KG1 (cell line): ENCODE results near the gene ADK.
"Not testable (repeated sequence)": the region's sequence is repeated elsewhere in the genome, so short reads cannot be mapped to it uniquely, and the experiment has no call there.

Source experiments
- DNase-seq: peaks from one replicate; lab custom pipeline; 2025; lab: John Stamatoyannopoulos, UW

ADK gene

DNA sequence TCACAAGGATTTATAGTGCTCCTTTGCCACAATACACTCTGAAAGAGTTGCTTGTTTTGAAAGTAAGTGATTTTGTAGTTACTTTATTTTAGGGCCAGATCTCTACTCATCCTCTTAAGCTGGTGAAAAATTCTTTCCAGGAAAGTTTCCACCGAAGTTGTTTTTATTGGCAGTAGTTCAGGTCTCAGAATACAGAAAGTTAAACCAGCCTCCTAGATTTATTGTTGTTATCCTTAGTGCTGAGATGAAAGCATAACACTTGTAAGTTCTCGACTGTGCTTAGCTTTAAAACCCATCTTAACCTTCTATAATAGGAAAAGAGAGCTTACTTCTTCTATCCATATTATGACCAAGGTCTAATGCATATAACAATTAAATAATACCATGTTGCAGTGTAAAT lies 5.9 kb upstream of the ADK start:
- no peak for DNase-seq

DNA sequence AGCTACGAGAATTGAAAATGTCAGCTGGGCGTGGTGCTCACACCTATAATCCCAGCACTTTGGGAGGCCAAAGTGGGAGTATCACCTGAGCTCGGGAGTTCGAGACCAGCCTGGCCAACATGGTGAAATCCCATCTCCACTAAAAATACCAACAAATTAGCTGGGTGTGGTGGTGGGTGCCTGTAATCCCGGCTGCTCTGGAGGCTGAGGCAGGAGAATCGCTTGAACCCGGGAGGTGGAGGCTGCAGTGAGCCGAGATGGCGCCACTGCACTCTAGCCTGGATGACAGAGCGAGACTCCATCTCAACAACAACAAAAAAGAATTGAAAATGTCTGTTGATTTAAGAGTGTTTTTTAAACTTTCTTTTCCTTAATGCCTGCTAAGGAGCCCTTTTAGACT lies 4.0 kb upstream of the ADK start:
- not testable (repeated sequence) for DNase-seq

DNA sequence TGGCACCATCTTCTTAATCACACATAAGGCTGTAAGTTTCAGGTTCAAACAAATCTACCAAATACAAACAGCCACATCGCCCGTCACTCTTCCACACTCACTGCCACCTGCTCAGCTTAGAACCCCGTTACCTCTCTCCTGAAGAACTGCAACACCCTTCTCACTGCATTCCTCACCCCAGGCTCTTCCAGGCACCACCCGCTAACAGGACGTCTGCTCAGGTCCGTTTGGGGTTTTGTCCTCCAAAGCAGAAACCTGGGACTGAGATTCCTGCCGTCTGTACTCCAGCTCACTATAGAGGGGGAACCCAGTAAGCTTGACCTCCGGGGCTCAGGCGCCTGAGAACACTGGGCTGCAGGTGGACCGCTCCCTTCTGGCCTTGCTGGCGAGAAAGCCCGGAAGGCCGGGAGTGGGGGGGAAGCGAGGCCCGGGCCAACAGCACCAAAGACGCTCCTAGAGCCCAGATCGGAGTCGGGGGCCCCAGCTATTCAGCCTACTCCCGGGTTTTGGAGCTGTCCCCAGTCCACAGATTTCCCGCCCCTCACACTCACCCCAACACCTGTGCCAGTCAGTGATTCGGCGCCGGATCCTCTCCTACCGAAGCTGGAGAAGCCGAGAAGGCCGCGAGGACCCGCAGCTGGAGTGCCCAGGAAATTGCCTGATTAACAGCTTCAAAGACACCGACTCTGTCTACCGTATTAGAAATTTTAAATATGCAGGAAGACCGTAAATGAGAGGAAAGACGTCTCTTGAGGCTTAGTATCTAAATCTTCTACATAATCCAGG lies 624 bp upstream of the ADK start, which contains the start of gene AP3M1:
AP3M1 (minus strand) TSS at position 625 of the 786 bp plus-strand sequence. CDS start 12,449 bp downstream, outside the sequence.
- DNase-seq: no peak

DNA sequence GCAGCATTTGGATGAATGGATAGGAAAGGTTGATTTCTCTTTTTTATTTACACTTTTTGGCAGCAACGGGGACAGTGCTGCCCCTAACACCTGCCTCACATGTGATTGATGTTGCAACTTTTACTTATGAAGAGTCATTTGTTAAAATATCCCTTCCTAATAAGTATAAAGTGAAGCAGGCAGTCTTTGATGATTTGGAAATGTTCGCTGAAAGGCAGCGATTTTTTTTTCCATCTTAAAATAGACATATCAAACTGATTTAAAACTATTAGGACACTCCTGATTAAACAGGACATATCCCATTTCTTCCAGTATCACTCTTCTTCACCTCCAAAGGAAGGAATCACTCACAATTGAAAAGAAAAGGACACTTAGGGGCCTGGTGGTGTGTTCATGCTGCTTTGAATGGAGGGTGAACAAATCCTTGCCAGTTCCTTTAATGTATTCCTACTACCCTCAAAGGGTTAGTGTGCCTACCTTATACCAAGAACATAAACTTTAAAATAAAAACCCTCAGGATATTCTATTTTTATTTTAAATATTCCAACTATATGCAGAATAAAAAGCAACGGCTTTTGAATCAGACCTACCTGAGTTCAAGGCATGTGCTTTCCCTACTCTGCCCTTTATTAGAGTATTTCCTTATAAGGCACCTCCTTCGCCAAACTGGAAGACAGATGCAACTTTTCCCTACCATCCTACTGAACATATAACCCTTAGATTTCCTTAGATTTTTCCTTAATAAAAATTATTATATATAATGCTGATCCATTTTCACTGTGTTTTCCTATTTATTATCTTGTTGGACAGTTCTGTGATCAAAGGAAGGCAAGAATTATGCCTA lies 1.1 kb downstream of the ADK start:
- no peak for DNase-seq

- DNase-seq: no peak
These were observed 2.1 kb downstream of the ADK start for GRCh38 chr10:74153123-74153522.

DNA sequence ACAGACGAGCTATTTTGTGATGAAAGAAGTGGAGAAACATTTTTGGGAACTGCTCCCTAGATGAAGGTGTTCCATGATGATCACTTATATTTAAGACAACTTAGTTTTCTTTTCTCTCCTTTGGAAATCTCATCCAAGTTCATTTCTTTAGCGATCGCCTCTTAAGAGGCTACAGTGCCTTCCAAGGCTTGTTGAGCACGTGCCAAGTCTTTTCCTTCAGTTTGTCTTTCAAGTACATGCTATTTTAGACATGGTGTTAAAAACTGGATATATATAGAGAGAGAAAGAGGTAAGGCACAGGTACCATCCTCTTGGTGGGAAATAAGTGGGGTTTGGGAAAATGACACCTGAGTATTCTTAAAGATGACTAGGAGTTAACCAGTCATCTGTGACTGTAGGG lies 2.7 kb downstream of the ADK start:
- no peak for DNase-seq

GRCh38 chr10:74156919-74157289 lies 5.9 kb downstream of the ADK start:
- DNase-seq: no peak

DNA sequence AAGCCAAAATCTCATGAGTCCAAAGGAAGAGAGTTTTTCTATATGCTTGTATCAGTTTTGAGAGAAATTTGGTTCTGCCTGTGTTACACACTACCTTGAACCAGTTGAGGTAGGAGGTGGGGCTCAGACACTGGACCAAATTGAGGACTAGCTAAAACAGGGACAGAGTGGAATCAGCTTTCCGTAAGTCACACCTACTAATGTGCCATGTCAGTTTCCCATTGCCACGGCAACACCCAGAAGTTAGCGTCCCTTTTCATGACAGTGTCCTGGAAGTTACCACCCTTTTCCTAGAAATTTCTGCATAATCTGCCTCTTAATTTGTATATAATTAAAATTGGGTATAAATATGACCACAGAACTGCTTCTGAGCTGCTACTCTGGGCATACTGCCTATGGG lies 9.0 kb downstream of the ADK start:
- DNase-seq: no peak

- DNase-seq: no peak
These were observed 12.5 kb downstream of the ADK start for GRCh38 chr10:74163319-74164068.

GRCh38 chr10:74164716-74165529 lies 13.9 kb downstream of the ADK start:
- no peak for DNase-seq

DNA sequence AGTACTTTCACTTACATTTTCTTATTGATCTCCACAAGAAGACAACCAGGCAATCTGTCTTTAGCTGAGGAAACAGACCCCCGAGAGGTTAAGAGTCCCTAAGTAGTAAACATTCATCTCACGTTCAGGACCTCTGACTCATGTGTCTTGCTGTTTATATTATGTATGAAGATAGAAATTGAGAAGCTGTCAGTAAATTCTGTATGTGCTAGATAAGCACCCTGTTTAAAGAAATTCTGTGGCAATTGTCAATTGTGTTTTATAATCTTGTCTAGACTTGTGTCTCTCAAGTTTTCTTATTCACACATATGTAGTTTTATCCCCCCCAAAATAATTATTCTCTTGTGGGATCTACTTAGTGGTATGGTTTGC lies 14.5 kb downstream of the ADK start:
- no peak for DNase-seq

- no peak for DNase-seq
These were observed 16.4 kb downstream of the ADK start for GRCh38 chr10:74167443-74167842.

DNA sequence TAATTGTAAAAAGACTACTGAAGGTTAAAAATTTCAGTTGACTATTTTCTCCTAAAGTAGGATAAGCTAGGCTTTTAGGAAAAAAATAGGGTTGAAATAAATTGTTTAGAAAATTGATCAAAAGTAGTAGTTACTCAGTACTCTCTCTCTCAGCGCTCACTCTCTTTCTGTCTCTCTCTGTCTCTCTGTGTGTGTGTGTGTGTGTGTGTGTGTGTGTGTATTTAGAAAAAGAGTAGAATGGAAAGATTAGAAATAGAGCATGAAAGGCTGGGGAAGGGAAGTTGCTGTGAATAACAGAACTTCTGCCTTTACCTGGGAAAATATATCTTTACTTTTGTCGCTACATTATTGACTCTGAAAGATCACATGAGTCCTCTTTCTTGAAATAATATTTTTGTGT lies 20.6 kb downstream of the ADK start:
- DNase-seq: no peak

- DNase-seq: no peak
These were observed 23.5 kb downstream of the ADK start for GRCh38 chr10:74174521-74174920.

DNA sequence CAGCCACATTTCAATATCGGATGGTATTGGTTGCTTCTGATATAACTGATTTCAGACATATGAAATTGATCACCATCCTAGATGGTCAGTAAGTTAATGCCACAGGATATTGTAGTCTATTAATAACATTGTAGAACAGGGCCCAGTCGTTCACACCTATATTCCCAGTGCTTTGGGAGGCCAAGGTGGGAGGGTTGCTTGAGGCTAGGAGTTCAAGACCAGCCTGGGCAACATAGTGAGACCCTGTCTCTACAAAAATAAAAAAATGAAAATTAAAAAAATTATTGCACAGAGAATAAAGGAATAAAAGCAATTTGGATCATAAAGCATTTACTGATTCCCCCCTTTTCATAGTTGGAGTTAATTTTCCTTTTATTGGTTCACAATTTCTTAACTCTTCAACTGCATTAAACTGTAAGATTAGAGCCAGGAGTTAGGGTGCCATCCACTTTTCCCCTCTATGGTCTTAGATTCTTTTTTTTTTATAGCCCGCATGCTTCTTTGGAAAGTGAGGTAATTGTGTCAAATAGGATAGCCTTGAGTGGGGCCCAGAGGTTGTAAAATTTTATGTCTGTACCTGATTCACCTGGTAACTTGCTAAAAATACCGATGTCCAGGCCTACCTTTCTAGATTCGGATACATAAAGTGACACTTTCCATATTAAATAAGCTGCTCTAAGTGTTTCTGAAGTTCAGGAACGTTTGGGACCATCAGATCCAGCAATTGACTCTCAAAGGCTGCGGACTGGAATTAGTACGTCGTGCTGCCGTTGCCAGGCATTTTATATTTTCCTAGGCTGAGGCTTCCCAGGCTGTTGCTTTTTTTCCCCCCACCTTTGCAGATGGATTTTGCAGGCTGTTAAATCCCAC lies 24.7 kb downstream of the ADK start:
- no peak for DNase-seq

- peak; percentile 95 for DNase-seq
These were observed 25.5 kb downstream of the ADK start for GRCh38 chr10:74176380-74177139.

- DNase-seq: no peak
These were observed 26.2 kb downstream of the ADK start for GRCh38 chr10:74177140-74177677.

- DNase-seq: no peak
These were observed 27.2 kb downstream of the ADK start for GRCh38 chr10:74178042-74178791.

DNA sequence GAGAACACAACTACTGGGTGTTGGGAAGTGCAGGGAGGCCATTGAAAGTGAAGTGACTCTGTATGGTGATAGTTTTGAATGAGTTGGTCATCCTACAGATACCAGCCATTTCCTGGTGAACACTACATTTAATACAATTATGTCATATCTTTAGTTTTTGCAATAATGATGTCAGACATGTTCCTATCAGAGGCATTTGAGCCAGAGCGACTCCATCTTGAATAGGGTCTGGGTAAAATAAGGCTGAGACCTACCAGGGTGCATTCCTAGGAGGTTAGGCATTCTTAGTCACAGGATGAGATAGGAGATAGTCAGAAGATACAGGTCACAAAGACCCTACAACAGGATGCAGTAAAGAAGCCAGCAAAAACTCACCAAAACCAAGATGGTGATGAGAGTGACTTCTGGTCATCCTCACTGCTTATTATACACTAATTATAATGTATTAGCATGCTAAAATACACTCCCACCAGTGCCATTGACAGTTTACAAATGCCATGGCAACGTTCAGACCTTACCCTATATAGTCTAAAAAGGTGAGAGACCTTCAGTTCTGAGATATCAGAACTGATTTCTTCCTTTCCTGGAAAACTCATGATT lies 28.2 kb downstream of the ADK start:
- no peak for DNase-seq
